G401 (cell line): ENCODE data around the gene ACOXL. TPM values are rescaled to one million over a fixed set of nuclear protein-coding genes. Genes with fewer than 3 reads are reported as not detected.
A peak's percentile ranks its signal among the peaks of the same experiment; 100 is the strongest.

ENCODE experiments used
- DNase-seq: peaks from one replicate; pipeline ENCODE4 v3.0.0-alpha.2; 2015; ENCODE audit warnings: low spot score
- in situ Hi-C: cut with HindIII; loops from 2 replicates; pipeline ENCODE4 v1.10.0; 2016; ENCODE audit warnings: low sequenced_read_pairs, mixed read lengths
- total RNA-seq: library from RNA; depleted of rRNA; stranded (reverse); fragments of >200 nt; shearing (Covaris generic); gene quantifications from 2 replicates; pipeline ENCODE4 v1.2.3, GENCODE V29; 2014

Gene ACOXL
- total RNA-seq, 1 experiment from 2014 or later = not detected

DNA sequence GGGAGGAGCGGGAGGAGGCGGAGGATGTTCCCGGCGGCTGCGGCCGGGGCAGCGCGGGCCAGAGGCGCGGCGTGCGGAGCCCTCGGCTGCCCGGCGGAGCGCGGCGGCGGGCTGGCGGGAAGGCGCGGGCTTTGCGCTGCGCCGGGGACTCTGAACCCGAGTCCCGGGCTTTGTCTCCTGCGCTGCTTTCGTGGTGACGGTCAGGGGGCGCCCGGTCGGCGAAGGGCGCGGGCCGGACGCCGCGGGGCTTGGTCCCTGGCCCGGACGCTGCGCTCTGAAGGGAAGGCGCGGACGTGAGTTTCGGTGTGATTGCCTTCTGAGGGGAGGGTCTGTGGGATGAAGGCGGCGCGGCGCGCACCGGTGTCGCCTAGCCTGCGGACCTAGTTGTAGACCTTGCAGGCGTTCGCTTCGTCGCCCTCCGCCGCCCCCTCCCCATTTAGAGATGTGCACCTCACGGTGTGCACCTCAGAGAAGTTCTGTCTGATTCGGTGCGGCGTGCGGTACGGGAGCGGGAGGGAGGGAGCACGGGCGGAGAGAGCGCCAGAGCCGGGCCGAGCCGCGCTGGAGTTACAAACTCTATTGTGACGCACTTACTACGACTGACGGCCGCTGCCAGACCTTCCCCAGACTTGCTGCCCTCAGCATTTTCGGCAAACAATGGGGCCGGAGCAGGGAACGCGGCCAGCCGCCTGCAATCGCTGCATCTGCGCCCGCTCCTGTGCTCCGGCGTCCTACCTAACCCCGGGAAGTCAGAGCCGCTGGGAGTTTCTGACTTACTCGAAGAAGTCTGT, 390.5 kb downstream of the ACOXL start:
- peak; percentile 16 for DNase-seq
- in situ Hi-C loops = no loop called here

DNA sequence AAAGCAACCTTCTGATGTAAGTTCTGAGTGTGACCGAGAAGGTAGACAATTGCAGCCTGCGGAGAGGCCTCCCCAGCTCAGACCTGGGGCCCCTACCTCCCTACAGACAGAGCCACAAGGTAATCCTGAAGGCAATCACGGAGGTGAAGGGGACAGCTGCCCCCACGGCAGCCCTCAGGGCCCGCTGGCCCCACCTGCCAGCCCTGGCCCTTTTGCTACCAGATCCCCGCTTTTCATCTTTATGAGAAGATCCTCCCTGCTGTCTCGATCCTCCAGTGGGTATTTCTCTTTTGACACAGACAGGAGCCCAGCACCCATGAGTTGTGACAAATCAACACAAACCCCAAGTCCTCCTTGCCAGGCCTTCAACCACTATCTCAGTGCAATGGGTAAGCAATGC, 391.4 kb downstream of the ACOXL start:
- in situ Hi-C loops = no loop called here
- no peak for DNase-seq

DNA sequence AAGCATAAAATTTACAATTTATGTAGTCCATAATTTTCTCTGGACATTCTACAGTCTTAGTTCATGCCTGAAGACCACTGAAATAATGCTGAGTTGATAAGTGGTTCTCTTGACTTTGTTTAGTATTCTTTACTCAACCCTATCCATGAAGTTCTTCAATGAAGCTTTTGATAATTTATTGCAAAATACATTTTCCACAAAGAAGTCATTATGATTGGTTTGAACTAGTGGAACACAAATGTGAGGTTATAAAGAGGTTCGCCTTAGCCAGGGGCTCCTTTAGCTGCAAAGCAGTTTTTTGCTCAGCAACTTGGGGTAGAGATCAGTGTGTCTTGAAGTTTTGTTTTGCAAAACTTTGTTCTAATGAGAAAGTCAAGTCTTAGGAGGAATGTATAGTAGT, 394.2 kb downstream of the ACOXL start:
- in situ Hi-C loops = no loop called here

GRCh38 chr2:111127351-111127750, 395.0 kb downstream of the ACOXL start:
- no peak for DNase-seq
- in situ Hi-C loops = no loop called here

More for the DNA sequence above, 394.2 kb downstream of the ACOXL start:
- no peak for DNase-seq

DNA sequence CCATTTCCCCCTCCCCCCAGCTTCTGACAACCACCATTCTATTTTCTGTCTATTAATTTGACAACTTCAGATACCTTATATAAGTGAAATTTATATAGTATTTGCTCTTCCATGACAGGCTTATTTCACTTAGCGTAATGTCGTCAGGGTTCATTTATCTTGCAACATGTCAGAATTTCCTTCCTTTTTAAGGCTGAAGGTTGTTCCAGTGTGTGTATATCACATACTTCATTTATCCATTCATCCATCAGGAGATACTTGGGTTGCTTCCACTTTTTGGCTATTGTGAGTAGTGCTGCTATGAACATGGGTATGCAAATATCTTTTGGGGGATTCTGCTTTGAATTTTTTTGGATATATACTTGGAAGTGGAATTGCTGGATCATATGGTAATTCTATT, 395.7 kb downstream of the ACOXL start:
- no peak for DNase-seq
- in situ Hi-C loops = no loop called here

DNA sequence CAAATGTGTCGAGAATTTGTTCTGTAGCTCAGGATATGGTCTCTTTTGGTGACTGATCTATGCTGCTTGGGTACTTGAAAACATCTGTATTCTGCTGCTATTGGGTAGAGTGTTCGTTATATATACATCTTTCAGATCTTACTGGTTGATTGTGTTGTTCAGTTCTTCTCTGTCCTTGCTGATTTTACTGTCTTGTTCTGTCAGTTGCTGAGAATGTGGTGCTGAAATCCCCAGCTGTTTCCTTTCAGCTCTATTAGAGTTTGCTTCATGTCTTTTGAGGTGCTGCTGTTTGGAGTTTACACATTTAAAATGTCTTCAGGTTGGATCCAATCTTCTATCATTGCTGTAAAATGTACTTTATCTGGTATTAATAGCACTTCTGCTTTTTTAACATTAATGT, 401.2 kb downstream of the ACOXL start:
- in situ Hi-C loops = no loop called here
- DNase-seq = no peak

GRCh38 chr2:111134055-111134454, 401.7 kb downstream of the ACOXL start:
- DNase-seq = no peak
- in situ Hi-C loops = no loop called here

GRCh38 chr2:111135237-111135909, 403.0 kb downstream of the ACOXL start:
- in situ Hi-C loops = no loop called here
- no peak for DNase-seq

GRCh38 chr2:111135910-111136297, 403.5 kb downstream of the ACOXL start:
- DNase-seq = no peak
- in situ Hi-C loops = no loop called here

- DNase-seq = no peak
- in situ Hi-C loops = no loop called here
These were observed 406.5 kb downstream of the ACOXL start for GRCh38 chr2:111138839-111139238.

GRCh38 chr2:111139637-111140317, 407.4 kb downstream of the ACOXL start:
- in situ Hi-C loops = no loop called here

GRCh38 chr2:111140815-111141214, 408.4 kb downstream of the ACOXL start:
- in situ Hi-C loops = no loop called here
- no peak for DNase-seq

More at GRCh38 chr2:111139637-111140317, 407.4 kb downstream of the ACOXL start:
- DNase-seq = no peak

DNA sequence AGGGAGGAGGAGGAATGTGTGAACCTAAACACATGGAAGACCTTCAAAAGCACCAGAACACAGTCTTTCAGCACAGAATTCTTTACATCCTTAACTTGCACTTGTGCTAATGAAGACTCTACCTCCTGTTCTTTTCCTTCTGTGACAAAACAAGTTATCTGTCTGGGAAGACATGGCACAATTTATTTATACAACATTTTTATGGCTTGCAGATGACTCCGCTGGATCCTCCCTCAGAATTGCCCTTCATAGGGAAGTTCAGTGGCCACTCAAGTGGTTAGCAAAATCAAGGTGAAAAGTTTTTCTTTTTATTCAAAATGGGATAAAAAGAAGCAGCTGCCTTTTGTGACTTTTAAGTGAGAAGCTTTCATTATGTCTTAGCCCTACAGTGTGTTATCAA, 409.7 kb downstream of the ACOXL start:
- DNase-seq = no peak
- in situ Hi-C loops = no loop called here

DNA sequence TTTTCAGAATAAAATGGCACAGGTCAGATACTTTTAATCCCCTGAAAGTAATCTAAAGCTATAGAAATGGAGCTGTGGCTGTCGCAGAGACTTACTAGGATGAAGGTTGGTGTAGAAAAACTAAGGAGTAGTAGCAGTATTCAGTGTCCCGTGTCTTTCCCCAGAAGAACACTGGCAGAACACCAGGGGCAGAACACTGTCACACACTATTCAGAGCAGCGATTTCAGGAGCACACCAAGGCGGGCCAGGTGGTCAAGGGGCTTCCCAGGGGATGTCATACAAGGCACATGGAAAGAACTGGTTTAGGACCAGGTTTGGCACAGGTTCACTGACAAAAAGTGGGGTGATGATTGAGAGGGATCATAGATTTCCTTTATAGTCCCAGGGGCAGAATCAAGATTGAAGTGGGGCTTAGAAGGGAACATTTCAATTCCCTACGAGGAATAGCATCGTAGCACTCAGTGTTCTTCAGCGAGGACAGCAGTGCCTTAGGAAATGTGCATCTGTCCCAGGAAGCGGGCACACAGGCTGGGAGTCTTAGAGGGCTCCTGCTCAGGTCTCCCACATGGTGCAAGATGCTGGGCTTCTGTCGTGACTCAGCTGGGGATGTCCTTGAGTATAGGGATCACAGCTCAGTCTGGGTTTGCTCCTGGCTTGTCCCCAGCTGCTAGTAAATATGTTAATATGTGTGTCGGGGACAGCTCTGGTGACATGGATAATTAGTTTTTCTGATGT, 410.9 kb downstream of the ACOXL start:
- in situ Hi-C loops = no loop called here
- DNase-seq = no peak

GRCh38 chr2:111143843-111144198, 411.4 kb downstream of the ACOXL start:
- DNase-seq = no peak
- in situ Hi-C loops = no loop called here

DNA sequence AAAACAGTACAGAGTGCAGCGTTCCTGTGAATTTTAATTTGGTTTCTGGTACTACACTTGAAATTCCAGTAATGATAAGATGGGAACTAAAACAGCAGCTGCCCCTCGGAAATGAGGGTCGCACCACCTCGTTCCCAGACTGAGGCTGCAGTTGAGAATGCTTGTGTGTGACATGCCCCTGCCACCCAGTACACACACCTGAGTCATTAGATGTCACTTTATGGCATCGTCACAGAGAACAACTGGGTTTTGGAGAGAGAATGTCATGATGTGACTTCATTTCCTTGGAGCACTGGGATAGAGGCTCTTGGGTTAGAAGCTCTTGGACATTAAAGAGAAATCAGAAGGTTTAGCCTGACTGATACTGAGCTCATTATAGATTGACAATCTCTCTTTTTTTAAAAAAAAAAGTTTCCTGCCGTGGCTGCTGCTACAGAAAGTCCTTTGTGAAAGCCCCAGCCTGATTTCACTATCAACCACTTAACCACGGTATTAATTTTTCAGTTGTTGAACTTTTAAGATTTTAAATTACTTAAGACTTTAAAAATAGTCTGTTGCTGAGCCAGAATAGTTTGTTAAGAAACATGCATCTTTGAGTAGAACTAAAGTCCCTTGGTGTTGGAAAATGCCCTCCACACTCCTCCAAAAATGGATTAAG, 412.9 kb downstream of the ACOXL start:
- in situ Hi-C loops = no loop called here
- no peak for DNase-seq

DNA sequence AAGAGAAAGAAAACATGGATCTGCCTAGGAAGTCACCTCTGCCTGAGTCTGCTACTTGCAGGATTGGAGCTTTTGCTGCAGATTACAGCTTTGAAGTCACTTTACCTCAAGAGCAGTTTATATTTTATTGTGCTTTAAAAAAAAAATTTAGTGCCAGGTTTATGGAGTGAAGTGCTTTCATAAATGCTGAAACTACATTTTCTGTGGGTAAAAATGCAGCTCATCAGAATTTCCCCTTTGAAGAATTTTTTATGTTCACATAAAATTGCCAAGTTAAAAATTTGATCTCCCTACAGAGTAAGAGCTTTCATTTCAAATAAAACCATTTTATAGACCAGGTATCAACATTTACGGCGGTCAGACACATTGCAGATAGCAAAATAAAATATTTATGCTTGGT, 413.6 kb downstream of the ACOXL start:
- in situ Hi-C loops = no loop called here
- no peak for DNase-seq

- in situ Hi-C loops = no loop called here
- no peak for DNase-seq
These were observed 416.0 kb downstream of the ACOXL start for GRCh38 chr2:111148225-111148873.

GRCh38 chr2:111148925-111149324, 416.6 kb downstream of the ACOXL start:
- DNase-seq = no peak
- in situ Hi-C loops = no loop called here
